ENCODE results near the gene OSTF1. TPM values are rescaled to one million over a fixed set of nuclear protein-coding genes. Genes with fewer than 3 reads are reported as not detected.

OSTF1 gene
- total RNA-seq, 2 donors from 2014 or later = 15.0 to 20.5 TPM

GRCh38 chr9:75071530-75072122 is 16.7 kb upstream of the OSTF1 start:
- Histone ChIP-seq H3K27me3 (ENCODE audit: control insufficient read depth, insufficient read depth, low read length, poor library complexity, severe bottlenecking) (no peaks in the 10 kb centered on the region), H3K9me3 (ENCODE audit: control insufficient read depth, low read length) (no peaks in the 10 kb centered on the region), H3K9ac (ENCODE audit: extremely low read depth, low read length, poor library complexity, severe bottlenecking) (no peak overlapping the region), H3K4me3 (ENCODE audit: low read length) (no peak overlapping the region), H3K27ac (ENCODE audit: low read depth, low read length) (no peak overlapping the region), H3K4me1 (ENCODE audit: control insufficient read depth, insufficient read depth, low read length) (peaks cover 4% of the 10 kb centered on the region), H3K36me3 (ENCODE audit: control insufficient read depth, insufficient read depth, low read length) (peaks cover 7% of the 10 kb centered on the region)
- Mint-ChIP-seq H3K27ac (no peak overlapping the region), H3K4me3 (no peak overlapping the region), H3K27me3 (ENCODE audit: insufficient read depth) (no peaks in the 10 kb centered on the region), H3K36me3 (ENCODE audit: low read depth) (peaks cover 5% of the 10 kb centered on the region), H3K9me3 (no peaks in the 10 kb centered on the region), H3K4me1 (peaks cover 9% of the 10 kb centered on the region)
- WGBS, 2 experiments (ENCODE audit: insufficient coverage in 1 of 2, insufficient read length in 1 of 2) = 89 to 96% methylated on average over 3 to 5 of the region's 5 CpGs
- DNase-seq = peak; percentile 53
- TF ChIP-seq CTCF (conservative IDR thresholded peaks at IDR 0.05) = no peak

GRCh38 chr9:75072895-75073294 is 15.4 kb upstream of the OSTF1 start:
- Mint-ChIP-seq H3K4me1 (peaks cover 9% of the 10 kb centered on the region), H3K27ac (no peak overlapping the region), H3K9me3 (no peaks in the 10 kb centered on the region), H3K36me3 (ENCODE audit: low read depth) (peaks cover 5% of the 10 kb centered on the region), H3K4me3 (no peak overlapping the region), H3K27me3 (ENCODE audit: insufficient read depth) (no peaks in the 10 kb centered on the region)
- H3K9ac ChIP-seq (ENCODE audit: extremely low read depth, low read length, poor library complexity, severe bottlenecking) = no peak overlapping the region
- 89 to 100% methylated on average over 1 to 4 of the region's 4 CpGs for WGBS, 2 experiments (ENCODE audit: insufficient coverage in 1 of 2, insufficient read length in 1 of 2)
- no peak for DNase-seq
- peaks cover 4% of the 10 kb centered on the region for H3K4me1 ChIP-seq (ENCODE audit: control insufficient read depth, insufficient read depth, low read length)
- H3K27ac ChIP-seq (ENCODE audit: low read depth, low read length) = no peak overlapping the region
- H3K9me3 ChIP-seq (ENCODE audit: control insufficient read depth, low read length) = no peaks in the 10 kb centered on the region
- H3K36me3 ChIP-seq (ENCODE audit: control insufficient read depth, insufficient read depth, low read length) = peaks cover 7% of the 10 kb centered on the region
- no peak overlapping the region for H3K4me3 ChIP-seq (ENCODE audit: low read length)
- TF ChIP-seq CTCF (conservative IDR thresholded peaks at IDR 0.05) = no peak
- no peaks in the 10 kb centered on the region for H3K27me3 ChIP-seq (ENCODE audit: control insufficient read depth, insufficient read depth, low read length, poor library complexity, severe bottlenecking)

GRCh38 chr9:75081632-75082031 is 6.7 kb upstream of the OSTF1 start:
- Histone ChIP-seq H3K4me3 (ENCODE audit: low read length) (no peak overlapping the region), H3K36me3 (ENCODE audit: control insufficient read depth, insufficient read depth, low read length) (peaks cover 4% of the 10 kb centered on the region), H3K27ac (ENCODE audit: low read depth, low read length) (no peak overlapping the region), H3K27me3 (ENCODE audit: control insufficient read depth, insufficient read depth, low read length, poor library complexity, severe bottlenecking) (no peaks in the 10 kb centered on the region), H3K9me3 (ENCODE audit: control insufficient read depth, low read length) (no peaks in the 10 kb centered on the region), H3K4me1 (ENCODE audit: control insufficient read depth, insufficient read depth, low read length) (peaks cover 29% of the 10 kb centered on the region), H3K9ac (ENCODE audit: extremely low read depth, low read length, poor library complexity, severe bottlenecking) (no peak overlapping the region)
- Mint-ChIP-seq H3K9me3 (no peaks in the 10 kb centered on the region), H3K4me1 (peaks cover 34% of the 10 kb centered on the region), H3K27me3 (ENCODE audit: insufficient read depth) (no peaks in the 10 kb centered on the region), H3K36me3 (ENCODE audit: low read depth) (peaks cover 22% of the 10 kb centered on the region), H3K27ac (no peak overlapping the region), H3K4me3 (no peak overlapping the region)
- no peak for DNase-seq
- no peak for TF ChIP-seq CTCF (conservative IDR thresholded peaks at IDR 0.05)
- WGBS, 2 experiments (ENCODE audit: insufficient coverage in 1 of 2, insufficient read length in 1 of 2) = 44% methylated on average over 2 of the region's 2 CpGs; no CpG with 5 or more reads in 1 of the 2 experiments
